ENCODE measurements around the gene TSPAN7. TPM values are rescaled to one million over a fixed set of nuclear protein-coding genes. Genes with fewer than 3 reads are reported as not detected.

Gene TSPAN7
- total RNA-seq, 1 experiment from 2014 or later, result 3.5 TPM

DNA sequence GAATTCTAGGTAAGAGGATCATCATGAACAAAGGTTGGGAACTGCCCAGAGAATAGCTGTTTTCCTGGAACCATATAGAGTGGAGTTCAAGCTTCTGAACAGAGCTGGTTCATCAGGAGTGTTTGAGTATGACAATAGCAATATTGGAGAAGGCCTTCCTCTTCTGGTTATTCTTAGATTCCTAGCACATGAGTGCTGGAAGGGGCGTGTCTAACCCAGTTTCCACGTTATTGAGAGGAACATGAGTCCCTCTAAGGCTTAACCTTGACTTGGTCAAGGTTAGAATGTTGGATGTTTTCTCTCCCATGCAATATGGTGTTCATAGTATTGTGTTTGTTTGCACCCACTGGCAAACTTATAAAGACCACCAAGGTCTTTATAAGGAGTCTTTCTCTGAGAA lies 101.3 kb downstream of the TSPAN7 start:
- DNase-seq, result no peak
- Histone ChIP-seq H3K27ac (ENCODE audit: insufficient read length, low read depth, low read length) (no peak overlapping the region), H3T11ph (ENCODE audit: low read length) (no peak overlapping the region), H2BK20ac (ENCODE audit: low read depth, low read length, poor library complexity, severe bottlenecking) (no peak overlapping the region), H2AK5ac (ENCODE audit: insufficient read length, low read length) (no peak overlapping the region), H3K79me2 (ENCODE audit: insufficient read depth, low read length) (no peaks in the 10 kb centered on the region), H2BK15ac (ENCODE audit: low read depth, low read length) (no peak overlapping the region), H4K91ac (ENCODE audit: insufficient read length, low read depth, low read length) (no peak overlapping the region), H3K4me2 (ENCODE audit: insufficient read depth, insufficient read length, low read length) (no peak overlapping the region), H4K8ac (replicated peaks; ENCODE audit: insufficient read length, low read depth, low read length) (no peak overlapping the region), H3K18ac (ENCODE audit: insufficient read length, low read depth, low read length) (no peak overlapping the region), H4K5ac (ENCODE audit: insufficient read length, low read depth, low read length) (no peak overlapping the region), H3K56ac (ENCODE audit: insufficient read length, low read depth, low read length) (no peak overlapping the region), H2BK5ac (ENCODE audit: insufficient read length, low read length) (no peak overlapping the region), H2AFZ (ENCODE audit: low read length) (no peak overlapping the region), H3K27me3 (ENCODE audit: insufficient read depth, low read length) (no peaks in the 10 kb centered on the region), H3K79me1 (ENCODE audit: insufficient read depth, low read depth, low read length, poor library complexity, severe bottlenecking) (no peaks in the 10 kb centered on the region), H2BK120ac (ENCODE audit: low read depth, low read length, poor library complexity, severe bottlenecking) (no peak overlapping the region), H3K4ac (ENCODE audit: low read depth, low read length) (no peak overlapping the region), H3K23ac (ENCODE audit: insufficient read length, low read depth, low read length) (no peak overlapping the region), H3K9me3 (ENCODE audit: control insufficient read depth, low read depth, low read length) (no peaks in the 10 kb centered on the region), H3K9ac (ENCODE audit: extremely low read depth, insufficient read length, low read length) (no peak overlapping the region), H4K20me1 (ENCODE audit: control insufficient read depth, insufficient read depth, insufficient read length) (no peaks in the 10 kb centered on the region), H3K23me2 (ENCODE audit: insufficient read length, low read depth, low read length, poor library complexity, severe bottlenecking) (no peaks in the 10 kb centered on the region), H3K4me1 (ENCODE audit: insufficient read depth, low read length) (no peaks in the 10 kb centered on the region), H3K14ac (ENCODE audit: insufficient read depth, low read length) (no peak overlapping the region), H2BK12ac (ENCODE audit: insufficient read length, low read depth, low read length) (no peak overlapping the region)
- Mint-ChIP-seq H3K27ac (no peak overlapping the region), H3K4me3 (no peak overlapping the region), H3K4me1 (no peaks in the 10 kb centered on the region), H3K9me3 (peaks cover 57 to 64% of the 10 kb centered on the region in 2 experiments), H3K27me3 (ENCODE audit: low read depth) (no peaks in the 10 kb centered on the region; the same call in 1 of the 2 replicates), H3K36me3 (ENCODE audit: insufficient read depth in 1 of 3, low read depth in 3 of 3) (peaks cover 0 to 2% (median 0%) of the 10 kb centered on the region in 3 experiments; a peak in 3 of 7 replicates)
- WGBS (ENCODE audit: extremely low coverage, insufficient read length, low lambda C conversion rate), result no CpG with 5 or more reads among the region's 2 CpGs
- TF ChIP-seq, protein P1, sequence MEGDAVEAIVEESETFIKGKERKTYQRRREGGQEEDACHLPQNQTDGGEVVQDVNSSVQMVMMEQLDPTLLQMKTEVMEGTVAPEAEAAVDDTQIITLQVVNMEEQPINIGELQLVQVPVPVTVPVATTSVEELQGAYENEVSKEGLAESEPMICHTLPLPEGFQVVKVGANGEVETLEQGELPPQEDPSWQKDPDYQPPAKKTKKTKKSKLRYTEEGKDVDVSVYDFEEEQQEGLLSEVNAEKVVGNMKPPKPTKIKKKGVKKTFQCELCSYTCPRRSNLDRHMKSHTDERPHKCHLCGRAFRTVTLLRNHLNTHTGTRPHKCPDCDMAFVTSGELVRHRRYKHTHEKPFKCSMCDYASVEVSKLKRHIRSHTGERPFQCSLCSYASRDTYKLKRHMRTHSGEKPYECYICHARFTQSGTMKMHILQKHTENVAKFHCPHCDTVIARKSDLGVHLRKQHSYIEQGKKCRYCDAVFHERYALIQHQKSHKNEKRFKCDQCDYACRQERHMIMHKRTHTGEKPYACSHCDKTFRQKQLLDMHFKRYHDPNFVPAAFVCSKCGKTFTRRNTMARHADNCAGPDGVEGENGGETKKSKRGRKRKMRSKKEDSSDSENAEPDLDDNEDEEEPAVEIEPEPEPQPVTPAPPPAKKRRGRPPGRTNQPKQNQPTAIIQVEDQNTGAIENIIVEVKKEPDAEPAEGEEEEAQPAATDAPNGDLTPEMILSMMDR (conservative IDR thresholded peaks at IDR 0.05), result no peak

Data from H9 (cell line).